HG02610 (cell line): ENCODE results near the gene MZT2A.
"Not testable (repeated sequence)": the region's sequence is repeated elsewhere in the genome, so short reads cannot be mapped to it uniquely, and the experiment has no call there.

Experiments used
- ATAC-seq: cut with Tn5 transposase; IDR thresholded peaks from one replicate; pipeline ENCODE4 v1.9.1; 2021; ENCODE audit warnings: mild to moderate bottlenecking, moderate library complexity; ENCODE audit not compliant: unreplicated experiment

MZT2A gene

DNA sequence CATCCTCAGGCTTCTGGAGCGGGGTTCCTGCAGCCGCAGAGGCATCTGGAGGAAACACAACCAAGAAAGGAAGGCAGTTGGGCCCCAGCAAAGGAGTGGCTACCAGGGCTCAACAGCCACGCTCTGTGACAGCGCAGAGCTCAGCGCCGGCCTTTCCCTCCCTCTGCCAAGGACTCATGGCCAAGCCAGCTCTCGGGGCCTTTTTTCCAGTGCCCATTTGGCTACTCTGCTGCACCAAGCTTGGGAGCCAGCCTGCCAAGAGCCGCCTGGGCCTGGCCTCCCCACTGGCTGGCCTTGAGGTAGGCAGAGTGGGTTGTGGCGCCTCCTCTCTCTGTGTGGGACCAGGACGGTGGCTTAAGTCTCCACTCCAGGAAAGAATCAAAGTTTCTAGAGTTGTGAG lies 28.3 kb upstream of the MZT2A start:
- ATAC-seq, result no peak

DNA sequence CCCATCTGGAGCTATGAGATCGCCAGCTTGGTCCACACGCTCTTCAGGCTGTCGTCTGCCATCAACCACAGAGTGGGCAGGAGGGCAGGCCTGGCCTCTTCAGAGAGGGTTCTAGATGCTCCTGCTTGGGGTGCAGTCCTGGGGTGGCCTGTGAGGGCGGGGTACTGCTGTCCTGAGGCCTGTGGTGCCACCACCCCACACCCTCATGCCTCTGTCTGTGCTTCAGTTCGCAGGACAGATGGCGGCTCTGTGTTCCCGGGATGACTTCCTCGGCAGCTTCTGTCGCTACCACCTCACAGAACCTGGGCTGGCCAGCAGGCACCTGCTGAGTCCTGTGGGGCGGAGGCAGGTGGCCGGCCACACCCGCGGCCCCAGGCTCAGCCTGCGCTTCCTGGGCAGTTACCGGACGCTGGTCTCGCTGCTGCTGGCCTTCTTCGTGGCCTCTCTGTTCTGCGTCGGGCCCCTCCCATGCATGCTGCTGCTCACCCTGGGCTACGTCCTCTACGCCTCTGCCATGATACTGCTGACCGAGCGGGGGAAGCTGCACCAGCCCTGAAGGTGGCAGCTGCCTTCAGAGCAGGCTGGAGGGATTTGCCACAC lies 27.8 kb upstream of the MZT2A start:
- ATAC-seq, result not testable (repeated sequence)

DNA sequence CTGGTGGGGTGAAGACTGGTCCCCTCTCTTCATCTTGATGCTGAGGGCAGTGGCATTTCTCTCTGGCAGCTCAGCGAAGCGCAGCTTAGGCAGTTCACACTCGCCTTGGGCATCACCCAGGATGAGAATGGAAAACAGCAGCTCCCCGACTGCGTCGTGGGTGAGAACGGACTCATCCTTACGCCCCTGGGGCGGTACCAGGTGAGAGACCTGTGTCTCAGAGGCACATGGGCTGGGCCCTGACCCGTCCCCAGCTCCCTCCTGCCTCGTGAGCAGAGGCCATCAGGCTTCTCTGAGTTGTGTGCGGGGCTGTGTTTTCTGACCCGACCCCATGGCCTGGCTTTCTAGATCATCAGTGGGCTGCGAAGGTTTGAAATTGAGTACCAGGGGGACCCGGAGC lies 27.3 kb upstream of the MZT2A start:
- no peak for ATAC-seq

DNA sequence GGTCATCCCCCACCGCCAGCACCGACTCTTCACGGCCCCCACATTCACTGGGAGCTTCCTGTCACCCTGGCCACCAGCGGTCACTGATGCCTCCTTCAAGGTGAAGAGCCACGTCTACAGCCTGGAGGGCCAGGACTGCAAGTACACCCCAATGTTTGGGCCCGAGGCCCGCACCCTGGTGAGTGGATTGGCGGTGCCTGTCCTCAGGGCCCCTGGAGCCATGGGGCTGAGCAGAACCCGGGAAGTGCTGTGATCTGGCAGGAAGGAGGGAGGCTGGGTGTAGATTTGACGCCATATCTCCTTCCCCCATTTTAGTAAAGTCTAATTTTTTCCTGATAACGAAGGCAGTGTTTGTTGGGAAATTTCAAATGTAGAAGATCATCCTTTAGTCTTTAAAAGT lies 26.3 kb upstream of the MZT2A start:
- not testable (repeated sequence) for ATAC-seq

DNA sequence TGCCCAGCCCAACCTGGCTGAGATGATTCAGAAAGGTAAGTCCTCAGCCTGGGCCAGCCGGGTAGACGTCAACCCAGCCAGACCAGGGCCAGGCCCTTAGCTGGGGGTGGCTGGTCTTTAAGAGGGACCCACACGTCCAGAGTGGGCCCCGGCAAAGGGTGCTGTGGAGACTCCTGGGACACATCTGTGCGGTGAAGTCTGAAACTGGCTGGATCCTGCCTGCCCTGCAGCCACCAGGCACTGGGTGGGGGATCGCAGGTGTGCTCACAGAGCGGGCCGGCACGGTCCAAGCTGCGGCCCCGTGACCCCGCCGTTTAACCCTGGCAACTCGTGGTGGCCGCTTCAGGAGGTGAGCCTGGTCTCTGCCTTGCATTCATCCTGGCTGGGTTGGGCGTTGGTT lies 25.7 kb upstream of the MZT2A start:
- not testable (repeated sequence) for ATAC-seq

DNA sequence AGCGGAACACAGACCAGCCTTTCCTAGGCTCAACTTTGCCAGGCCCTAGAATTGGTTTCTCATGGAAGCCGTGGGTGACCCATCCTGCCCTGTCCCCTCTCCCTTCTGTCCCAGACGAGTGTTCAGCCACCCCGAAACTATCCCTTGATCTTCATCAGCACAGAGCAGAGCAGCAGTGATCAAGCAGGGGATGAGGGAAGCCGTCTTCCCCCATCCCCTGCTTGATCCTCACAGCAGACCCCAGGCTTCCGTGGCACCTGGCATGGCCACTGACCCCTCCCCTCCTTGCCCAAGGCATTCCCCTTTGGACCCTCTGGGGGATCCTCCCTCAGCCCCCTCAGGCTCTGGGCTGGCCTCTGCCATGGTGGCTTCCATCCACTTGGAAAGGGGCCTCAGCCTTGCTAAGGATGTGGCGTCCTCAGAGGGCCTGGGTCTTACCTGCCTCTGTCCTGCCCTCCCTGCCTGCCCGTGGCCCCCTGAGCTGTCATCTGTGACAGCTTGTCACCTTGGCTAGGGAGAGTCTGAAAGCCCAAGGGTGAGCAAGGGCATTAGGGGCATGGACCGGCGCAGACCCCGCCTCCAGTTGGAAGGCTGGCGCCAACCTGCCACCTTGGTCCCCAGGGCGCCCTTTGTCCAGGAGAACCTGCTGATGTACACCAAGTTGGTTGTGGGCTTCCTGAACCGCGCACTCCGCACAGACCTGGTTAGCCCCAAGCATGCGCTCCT lies 25.1 kb upstream of the MZT2A start:
- ATAC-seq, result no peak

DNA sequence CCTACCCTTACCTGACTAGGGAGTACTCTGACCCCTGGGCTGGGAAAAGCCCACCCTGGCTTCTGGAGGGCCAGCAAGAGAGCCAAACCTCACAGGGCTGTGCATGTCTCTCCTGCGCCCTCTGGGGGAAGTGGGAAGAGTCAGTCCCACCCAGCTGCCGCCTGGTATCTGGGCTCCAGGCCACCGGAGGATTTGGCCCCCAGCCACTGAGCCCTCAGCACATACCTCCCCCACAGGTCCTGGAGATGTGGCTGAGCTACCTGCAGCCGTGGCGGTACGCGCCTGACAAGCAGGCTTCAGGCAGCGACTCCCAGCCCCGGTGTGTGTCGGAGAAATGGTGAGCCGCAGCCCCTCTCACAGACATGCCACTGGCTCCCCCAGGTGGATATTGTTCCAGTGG lies 24.4 kb upstream of the MZT2A start:
- not testable (repeated sequence) for ATAC-seq

DNA sequence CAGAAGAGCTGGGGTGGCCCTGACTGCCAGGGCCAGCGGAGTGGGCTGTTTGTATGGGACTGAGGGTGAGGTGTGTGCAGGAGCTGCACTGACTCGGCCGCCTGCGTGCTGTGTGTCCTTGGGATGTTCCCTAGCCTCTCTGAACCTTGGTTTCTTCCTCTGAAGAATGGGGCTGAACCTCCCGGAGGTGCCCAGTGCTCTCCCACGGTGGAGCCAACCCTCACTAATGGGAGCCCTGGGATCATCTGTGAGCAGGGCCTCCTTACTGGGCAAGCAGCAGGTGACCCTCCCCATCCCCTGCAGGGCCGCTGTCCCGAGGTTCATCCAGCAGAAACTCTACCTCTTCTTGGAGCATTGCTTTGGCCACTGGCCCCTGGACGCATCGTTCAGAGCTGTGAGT lies 23.8 kb upstream of the MZT2A start:
- no peak for ATAC-seq

DNA sequence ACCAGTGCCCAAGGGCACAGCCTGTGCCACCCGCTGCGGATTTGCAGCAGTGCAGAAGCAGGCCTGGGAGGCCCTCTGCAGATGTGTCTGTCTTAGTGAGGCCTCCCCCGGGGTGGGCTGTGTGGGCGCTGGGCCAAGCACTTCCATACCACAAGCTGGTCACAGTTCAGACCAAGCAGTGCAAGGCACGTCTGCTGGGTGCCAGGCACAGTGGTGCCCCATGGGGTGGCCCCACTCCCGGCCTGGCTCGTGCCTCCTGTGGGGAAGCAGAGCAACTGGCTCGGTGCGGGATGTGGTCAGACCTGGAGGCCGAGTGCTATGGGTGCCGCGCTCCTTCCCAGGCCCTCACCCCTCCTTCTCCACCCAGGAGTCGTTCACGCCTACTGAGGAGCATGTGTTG lies 23.0 kb upstream of the MZT2A start:
- ATAC-seq, result not testable (repeated sequence)

DNA sequence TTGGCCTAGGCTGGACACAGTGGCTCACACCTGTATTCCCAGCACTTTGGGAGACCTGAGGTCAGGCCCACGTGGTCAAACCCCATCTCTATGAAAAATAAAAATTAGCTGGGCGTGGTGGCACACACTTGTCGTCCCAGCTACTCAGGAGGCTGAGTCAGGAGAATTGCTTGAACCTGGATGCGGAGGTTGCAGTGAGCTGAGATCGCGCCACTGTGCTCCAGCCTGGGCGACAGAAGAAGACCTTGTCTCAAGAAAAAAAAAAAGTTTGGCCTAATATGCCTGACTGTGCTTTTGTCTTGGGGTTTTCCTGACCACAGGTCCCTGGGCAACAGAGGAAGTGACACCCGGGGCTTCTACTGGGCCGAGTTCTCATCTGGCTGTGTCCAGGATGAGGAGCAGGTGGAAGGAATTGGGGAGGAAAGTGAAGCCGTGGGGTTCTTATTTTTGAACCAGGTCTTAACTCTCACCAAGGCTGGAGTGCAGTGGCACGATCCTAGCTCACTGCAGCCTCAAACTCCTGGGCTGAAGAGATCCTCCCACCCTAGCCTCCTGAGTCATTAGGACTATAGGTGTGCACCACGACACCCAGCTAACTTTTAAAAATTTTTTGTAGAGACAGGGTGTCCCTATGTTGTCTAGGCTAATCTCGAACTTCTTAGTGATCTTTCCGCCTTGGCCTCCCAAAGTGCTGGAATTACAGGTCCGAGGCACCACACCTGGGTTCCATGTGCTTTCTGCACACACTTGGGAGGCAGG lies 22.4 kb upstream of the MZT2A start:
- peak; percentile 88 for ATAC-seq

DNA sequence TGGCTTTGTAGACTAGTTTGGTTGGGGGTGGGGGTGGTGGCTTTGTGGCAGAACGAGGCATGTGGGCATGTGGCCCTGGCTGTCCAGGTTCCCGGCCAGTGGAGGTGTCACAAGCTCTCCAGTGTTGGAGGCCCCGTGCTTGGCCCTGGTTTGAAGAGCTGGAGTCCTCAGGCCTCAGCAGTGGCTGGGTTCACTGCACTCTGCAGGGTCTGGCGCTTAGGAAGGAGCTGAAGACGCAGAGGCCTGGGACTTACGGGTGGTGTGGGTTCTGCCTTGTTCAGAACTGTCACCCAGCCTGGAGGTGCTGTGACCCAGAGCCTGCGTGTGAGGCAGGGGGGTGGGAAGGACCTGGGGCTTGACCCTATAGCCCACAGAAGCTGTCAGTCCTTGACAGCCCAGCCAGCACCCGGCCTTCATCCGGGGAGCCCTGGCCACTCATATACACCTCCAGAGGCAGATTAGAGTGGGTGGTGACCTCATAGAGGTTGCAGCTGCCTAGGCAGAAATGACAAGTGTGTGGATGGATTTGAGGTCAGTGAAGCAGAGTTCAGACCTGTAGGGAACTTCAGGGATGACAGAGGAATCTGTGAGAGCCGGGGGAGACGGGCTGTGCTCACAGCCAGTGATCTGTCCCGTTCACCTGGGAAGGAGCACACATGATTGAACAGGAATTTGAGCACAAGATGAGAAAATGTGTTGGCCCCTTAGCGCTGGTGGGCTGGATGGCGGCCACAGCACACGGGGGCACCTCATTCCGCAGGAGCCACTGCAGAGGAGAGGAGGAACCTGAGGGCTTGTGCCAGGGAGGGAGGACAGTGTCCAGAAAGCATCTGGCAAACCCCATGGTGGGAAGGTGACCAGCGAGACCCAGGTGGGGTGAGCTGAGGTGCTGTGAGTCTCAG lies 20.0 kb upstream of the MZT2A start:
- not testable (repeated sequence) for ATAC-seq

DNA sequence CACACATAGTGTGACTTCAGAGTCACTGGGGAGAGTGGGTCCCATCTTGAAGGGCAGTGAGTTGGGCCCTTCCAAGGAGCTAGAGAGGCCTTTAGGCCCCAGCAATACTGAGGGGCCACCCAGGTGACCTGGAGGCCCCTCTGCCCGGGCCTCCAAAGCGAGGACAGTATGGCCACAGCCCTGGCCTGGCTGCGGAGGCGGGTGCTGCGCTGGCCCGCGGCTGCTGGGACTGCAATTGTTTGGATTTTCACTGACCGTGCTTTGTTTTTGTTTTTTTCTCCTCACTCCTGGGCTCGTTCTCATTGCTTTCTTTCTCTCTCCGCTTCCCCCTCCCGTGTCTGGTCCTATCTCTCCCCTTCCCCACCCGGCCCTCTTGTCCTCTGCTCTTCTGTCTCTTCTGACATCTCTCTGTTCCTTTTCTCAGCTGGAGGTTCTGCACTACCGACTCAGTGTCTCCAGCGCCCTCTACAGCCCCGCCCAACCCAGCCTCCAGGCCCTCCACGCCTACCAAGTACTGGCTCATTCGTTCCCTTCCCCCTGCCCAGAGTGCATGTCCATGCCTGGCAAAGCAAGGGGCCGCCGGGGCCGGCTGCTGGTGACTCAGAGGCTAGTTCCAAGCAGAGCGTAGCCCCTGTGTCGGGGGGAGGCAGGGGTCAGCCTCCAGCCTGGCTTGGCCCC lies 19.2 kb upstream of the MZT2A start:
- ATAC-seq, result not testable (repeated sequence)

DNA sequence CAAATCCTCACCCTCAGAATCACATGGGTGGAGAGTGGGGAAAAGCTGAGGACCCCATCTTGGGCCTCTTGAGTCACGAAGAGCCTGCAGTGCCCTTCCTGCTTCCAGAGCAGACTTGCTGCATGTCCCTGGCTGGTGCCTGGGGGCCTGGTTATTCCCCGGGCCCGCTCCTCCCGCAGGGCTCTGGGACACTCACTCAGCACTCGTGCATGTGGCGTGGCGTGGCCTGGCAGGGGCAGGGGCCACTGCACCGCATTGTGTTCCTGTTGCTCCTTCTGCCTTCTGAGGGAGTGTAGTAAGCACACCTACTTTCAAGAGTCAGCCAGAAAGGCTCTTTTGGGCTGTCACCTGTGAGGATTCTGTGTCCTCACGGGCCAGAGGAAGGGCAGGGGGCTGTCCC lies 17.4 kb upstream of the MZT2A start:
- ATAC-seq, result no peak

DNA sequence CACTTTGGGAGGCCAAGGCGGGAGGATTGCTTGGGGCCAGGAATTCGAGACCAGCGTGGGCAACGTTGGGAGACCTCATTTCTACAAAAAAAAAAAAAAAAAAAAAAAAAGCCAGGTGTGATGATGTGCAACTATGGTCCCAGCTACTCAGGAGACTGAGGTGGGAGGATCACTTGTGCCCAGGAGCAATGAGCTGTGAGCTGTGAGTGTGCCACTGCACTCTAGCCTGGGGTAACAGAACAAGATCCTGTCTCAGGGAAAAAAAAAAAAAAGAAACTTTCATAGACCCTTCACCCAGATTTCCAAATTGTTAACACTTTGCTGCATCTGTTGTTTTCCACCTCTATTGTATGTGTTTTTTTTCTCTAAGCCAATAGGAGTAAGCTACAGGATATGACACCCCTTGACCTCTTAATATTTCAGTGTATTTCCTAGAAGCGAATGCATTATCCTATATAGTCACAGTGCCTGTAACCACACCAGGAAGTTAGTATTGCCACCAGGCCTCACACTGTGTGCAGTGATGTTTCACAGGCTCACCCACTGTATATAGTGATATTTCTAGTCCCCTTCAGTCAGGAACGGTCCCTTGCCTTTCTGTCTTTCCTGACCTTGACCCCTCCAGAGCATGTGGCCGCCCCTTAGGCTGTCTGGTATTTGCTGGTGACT lies 12.0 kb upstream of the MZT2A start:
- ATAC-seq, result not testable (repeated sequence)

DNA sequence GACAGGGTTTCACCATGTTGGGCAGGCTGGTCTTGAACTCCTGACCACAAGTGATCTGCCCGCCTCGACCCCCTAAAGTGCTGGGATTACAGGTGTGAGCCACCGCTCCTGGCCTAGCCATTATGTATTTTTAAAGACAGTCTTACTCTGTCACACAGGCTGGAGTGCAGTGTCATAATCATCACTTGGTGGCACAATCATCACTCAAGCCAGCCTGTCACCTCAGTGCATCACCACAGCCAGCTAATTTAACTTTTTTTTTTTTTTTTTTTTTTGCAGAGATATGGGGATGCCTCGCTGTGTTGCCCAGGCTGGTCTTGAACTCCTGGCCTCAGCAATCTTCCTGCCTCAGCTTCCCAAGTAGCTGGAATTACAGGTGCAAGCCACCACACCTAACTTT lies 11.4 kb upstream of the MZT2A start:
- not testable (repeated sequence) for ATAC-seq

DNA sequence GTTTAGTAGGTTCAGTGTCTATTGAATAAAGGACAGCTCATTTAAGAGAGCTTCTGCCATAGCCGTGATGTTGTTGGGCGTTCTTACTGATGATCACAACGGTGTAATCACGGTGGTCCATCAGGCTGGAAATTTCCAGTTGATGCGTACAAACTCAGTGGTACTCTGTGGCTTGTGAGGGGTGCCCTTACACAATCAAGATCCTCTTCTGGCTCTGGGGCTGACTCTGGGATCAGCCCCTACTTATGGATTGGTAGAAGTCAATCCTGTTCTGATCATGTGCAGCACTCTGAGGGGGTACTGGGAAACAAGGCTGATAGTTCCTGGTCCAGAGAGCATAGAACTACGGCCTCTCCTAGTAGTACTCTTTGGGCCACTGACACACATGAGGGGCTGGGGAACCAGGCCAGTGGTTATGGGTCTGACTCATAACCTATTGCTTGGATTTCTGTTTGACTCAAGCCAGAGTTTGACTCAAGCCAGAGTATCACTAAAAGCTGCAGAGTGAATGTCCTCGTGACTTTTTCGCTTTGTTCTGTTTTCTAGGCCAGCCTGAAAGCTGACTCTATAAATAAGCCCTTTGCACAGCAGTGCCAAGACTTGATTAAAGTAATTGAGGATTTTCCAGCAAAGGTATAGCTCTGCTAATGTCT lies 6.2 kb upstream of the MZT2A start:
- ATAC-seq, result peak; percentile 98

DNA sequence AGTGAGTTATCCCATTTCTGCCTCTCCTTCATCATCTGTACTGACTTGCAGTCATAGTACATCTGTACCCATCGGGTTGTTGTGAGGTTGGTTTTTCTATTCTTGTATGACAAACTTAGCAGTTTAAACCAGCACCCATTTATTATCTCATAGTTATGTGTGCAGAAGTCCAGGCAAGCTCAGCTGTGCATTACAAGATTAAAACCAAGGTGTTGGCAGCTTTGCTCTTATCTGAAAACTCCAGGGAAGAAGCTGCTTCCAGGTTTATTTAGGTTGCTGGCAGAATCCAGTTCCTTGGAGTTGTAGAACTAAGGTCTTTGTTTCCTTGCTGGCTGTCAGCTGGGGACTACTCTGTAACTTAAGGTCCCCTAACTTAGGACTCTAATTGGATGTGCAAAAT lies 3.3 kb upstream of the MZT2A start:
- not testable (repeated sequence) for ATAC-seq

DNA sequence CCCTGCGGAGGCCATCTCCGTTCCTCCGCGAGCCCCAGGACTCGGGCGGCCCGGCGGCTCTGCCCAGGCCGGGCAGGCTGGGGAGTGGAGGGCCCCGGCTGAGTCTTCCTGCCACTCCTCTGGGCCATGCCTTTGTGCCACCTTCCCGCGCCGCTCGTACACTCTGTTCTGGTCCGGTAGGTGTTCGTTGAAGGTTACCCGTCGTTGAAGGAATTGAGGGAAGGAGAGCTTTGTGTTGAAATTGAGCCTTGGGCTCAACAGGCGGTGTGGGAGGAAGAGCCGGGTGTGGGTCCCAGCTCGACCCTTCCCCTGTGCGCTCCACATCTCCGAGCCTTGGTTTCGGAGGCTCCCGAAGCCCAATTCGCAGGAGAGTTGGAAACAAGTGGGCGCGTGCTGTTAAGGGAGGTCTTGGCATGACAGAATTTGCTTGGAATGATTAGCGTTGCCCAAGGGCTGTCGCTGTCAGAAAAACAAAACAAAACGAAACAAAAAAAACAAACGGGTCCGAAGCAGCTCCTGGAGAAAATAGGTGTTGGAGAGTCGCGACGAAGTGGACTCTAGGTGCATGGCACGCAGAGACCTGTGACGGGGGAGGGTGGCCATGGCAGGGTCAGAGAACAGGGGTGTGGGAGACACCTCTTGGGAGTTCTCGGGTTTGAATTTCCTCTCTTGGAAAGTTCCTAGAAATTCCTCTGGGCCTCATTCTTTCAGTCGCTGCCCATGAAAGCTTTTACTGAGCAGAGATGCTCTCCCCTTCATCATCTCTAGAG lies 1.2 kb upstream of the MZT2A start:
- ATAC-seq, result peak; percentile 24
